Measurements from ENCODE around the gene SYT14.

DNA sequence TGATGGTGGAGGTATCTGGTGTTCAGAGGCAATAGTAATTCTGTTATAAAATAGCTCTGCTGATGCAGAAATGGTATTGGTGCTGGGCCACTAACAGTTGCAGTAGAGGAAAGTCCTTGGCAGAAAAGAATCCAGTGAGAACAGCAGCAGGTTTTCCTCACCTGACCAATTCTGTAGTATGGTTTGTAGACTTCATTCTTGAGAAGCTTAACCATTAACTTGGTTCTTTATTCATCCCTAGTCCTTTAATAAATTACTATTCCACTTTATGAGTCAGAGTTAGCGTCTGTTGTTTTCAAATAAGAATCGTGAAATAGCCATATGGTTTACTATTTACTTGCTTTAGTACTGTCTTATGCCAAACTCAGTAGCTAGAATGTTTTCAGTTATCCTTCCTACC lies 166.1 kb downstream of the SYT14 start:
- TF ChIP-seq GATA2 (IDR thresholded peaks at IDR 0.05; ENCODE audit: low read depth, low read length) = no peak
- no peak for TF ChIP-seq GATA3 (IDR thresholded peaks at IDR 0.05; ENCODE audit: low read depth, low read length)

All from SH-SY5Y (cell line).